Memory B cell (primary cell): ENCODE measurements around the gene CEACAM1.
"Not testable (repeated sequence)": the region's sequence is repeated elsewhere in the genome, so short reads cannot be mapped to it uniquely, and the experiment has no call there.

Source experiments
- ATAC-seq: fragments of 150-1000 bp; cut with Tn5 transposase; 2 replicates; pipeline ENCODE4 v1.10.0; 2021; ENCODE audit warnings: low read depth, mild to moderate bottlenecking, moderate library complexity
- DNase-seq, 2 donors: peaks; one replicate each; pipeline ENCODE4 v3.0.0; 2022; ENCODE audit warnings: low spot score in 2 of 2
- H3K27ac Mint-ChIP-seq: one replicate; pipeline ENCODE4 v1.8.0; 2022; ENCODE audit warnings: mild to moderate bottlenecking, moderate library complexity, mixed read lengths
- H3K27me3 Mint-ChIP-seq: one replicate; pipeline ENCODE4 v1.8.0; 2022; ENCODE audit warnings: mixed read lengths
- H3K36me3 Mint-ChIP-seq: one replicate; pipeline ENCODE4 v1.8.0; 2022; ENCODE audit warnings: mild to moderate bottlenecking, mixed read lengths
- H3K4me1 Mint-ChIP-seq: one replicate; pipeline ENCODE4 v1.8.0; 2022; ENCODE audit warnings: mixed read lengths
- H3K4me3 Mint-ChIP-seq: one replicate; pipeline ENCODE4 v1.8.0; 2022; ENCODE audit warnings: mild to moderate bottlenecking, moderate library complexity, mixed read lengths
- H3K9me3 Mint-ChIP-seq: one replicate; pipeline ENCODE4 v1.8.0; 2022; ENCODE audit warnings: mixed read lengths

CEACAM1 gene

DNA sequence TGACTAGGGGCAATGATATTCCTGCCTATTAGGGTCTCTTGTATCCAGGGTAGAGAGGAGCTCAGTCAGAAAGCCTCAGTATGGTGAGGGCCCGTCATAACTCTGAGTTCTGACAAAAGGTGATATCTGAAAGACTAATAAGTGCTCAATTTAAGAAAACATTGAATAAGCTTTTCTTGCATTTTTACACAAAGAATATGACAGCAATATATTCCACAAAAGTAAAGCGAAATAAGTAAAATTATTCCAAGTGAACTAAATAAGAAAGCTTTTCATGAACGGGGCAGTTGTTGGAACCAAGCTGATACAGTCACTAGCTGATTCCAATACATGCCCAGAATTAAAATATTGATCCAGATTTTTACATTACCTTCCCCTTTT is 40.5 kb downstream of the CEACAM1 start:
- DNase-seq (no peak), ATAC-seq (no peak)
- H3K27me3 Mint-ChIP-seq, result peaks cover 4% of the 10 kb centered on the region
- peaks cover 7% of the 10 kb centered on the region for H3K36me3 Mint-ChIP-seq
- H3K4me1 Mint-ChIP-seq, result peaks cover 2% of the 10 kb centered on the region
- no peak overlapping the region for H3K4me3 Mint-ChIP-seq
- no peak overlapping the region for H3K27ac Mint-ChIP-seq
- no peaks in the 10 kb centered on the region for H3K9me3 Mint-ChIP-seq

DNA sequence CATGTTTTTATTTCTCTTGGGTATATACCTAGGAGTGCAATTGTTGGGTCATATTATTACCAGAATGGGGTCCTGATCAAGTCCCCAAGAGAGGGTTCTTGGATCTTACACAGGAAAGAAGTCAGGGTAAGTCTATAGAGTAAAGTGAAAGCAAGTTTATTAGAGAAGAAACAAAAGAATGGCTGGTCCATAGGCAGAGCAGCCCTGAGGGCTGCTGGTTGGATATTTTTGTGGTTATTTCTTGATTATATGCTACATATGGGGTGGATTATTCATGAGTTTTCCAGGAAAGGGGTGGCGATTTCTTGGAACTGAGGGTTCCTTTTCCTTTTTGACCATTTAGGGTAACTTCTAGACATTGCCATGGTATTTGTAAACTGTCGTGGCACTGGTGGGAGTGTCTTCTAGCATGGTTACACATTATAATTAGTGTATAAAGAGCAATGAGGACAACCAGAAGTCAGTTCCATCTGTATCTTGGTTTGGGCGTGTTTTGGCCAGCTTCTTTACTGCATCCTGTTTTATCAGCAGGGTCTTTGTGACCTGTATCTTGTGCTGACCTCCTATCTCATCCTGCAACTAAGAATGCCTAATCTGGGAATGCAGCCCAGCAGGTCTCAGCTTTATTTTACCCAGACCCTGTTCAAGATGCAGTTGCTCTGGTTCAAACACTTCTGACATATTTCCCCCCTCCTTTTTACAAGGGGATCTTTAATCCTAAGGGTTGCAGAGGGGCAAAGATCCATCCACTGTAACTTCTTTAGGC is 41.1 kb downstream of the CEACAM1 start:
- DNase-seq (no peak), ATAC-seq (no peak)
- H3K9me3 Mint-ChIP-seq, result no peaks in the 10 kb centered on the region
- H3K27me3 Mint-ChIP-seq, result peaks cover 4% of the 10 kb centered on the region
- peaks cover 7% of the 10 kb centered on the region for H3K36me3 Mint-ChIP-seq
- no peak overlapping the region for H3K4me3 Mint-ChIP-seq
- no peak overlapping the region for H3K27ac Mint-ChIP-seq
- H3K4me1 Mint-ChIP-seq, result peaks cover 2% of the 10 kb centered on the region

DNA sequence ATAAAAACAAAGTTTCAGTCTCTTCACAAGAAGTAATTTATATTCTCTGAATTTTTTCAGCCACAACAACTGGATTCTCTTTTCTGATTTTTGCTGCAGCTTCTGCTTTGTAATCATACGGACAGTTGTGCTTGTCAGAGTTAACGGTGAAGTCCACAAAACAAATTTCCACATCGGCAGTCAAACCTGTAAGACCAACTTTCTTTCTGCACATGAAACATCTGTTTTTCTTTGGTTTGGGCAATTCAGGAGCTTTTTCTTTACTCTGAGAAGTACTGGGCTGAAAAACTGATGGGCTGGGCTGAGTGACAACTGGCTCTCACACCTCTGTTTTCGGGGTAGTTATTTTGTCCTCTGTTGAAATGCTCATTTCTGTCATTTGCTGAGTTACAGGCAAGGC is 43.2 kb downstream of the CEACAM1 start:
- H3K36me3 Mint-ChIP-seq, H3K27ac Mint-ChIP-seq, DNase-seq, ATAC-seq, H3K4me3 Mint-ChIP-seq, H3K27me3 Mint-ChIP-seq, H3K9me3 Mint-ChIP-seq: not testable (repeated sequence)
- H3K4me1 Mint-ChIP-seq, result peaks cover 12% of the 10 kb centered on the region

DNA sequence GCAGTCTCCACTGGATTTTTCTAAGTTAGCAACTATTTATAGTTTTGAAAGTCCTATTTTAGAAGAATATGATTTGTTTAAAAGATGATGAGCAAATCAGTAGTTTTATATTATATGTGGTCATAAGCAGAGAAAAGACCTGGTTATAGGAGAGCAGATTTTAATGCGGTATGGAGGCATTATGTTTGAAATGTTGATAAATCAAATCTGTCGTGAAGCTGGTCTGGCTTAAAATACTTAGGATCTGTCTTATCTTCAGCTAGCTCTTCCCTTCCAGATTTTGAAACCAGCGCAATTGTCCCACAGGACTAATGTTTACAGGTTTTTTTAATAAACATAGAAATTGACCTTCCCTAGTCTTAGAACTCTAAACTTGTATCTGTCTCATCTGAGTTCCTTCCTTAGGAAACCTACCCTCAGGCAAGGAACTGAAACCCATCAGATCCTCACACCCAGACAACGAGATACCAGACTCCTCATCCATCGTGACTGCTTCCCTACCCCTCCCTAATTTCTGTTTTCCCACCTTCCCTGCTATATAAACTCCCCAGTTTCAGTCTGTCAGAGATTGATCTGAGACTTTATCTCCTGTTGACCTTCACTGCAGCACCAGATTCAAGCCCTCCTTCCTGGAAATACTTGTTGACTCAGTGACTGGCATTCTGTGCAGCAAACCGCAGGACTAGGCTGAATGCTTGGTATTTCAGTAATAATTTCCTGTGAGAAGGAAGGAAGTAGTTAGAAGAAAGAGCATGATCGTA is 47.8 kb downstream of the CEACAM1 start:
- ATAC-seq (no peak), DNase-seq (no peak)
- H3K27me3 Mint-ChIP-seq, result peaks cover 4% of the 10 kb centered on the region
- peaks cover 12% of the 10 kb centered on the region for H3K4me1 Mint-ChIP-seq
- peak overlapping the region; percentile 6 for H3K4me3 Mint-ChIP-seq
- peaks cover 2% of the 10 kb centered on the region for H3K36me3 Mint-ChIP-seq
- H3K9me3 Mint-ChIP-seq, result no peaks in the 10 kb centered on the region
- peak overlapping the region; percentile 4 for H3K27ac Mint-ChIP-seq

DNA sequence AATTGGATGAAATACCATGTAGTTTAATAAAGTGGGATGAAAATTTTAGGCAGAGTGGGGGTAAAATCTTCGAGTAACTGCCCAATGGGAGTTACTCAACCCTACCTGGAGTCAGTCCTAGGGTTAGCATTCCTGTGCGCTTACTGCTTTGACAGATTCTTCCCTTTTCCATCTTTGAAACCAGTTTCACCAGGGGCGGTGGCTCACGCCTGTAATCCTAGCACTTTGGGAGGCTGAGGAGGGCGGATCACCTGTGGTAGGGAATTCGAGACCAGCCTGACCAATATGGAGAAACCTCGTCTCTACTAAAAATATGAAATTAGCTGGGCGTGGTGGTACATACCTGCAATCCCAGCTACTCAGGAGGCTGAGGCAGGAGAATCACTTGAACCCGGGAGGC is 48.5 kb downstream of the CEACAM1 start:
- no peak for ATAC-seq
- DNase-seq, result no peak
- H3K27me3 Mint-ChIP-seq, result peaks cover 4% of the 10 kb centered on the region
- peaks cover 2% of the 10 kb centered on the region for H3K36me3 Mint-ChIP-seq
- no peak overlapping the region for H3K4me3 Mint-ChIP-seq
- H3K4me1 Mint-ChIP-seq, result peaks cover 12% of the 10 kb centered on the region
- H3K27ac Mint-ChIP-seq, result no peak overlapping the region
- no peaks in the 10 kb centered on the region for H3K9me3 Mint-ChIP-seq

DNA sequence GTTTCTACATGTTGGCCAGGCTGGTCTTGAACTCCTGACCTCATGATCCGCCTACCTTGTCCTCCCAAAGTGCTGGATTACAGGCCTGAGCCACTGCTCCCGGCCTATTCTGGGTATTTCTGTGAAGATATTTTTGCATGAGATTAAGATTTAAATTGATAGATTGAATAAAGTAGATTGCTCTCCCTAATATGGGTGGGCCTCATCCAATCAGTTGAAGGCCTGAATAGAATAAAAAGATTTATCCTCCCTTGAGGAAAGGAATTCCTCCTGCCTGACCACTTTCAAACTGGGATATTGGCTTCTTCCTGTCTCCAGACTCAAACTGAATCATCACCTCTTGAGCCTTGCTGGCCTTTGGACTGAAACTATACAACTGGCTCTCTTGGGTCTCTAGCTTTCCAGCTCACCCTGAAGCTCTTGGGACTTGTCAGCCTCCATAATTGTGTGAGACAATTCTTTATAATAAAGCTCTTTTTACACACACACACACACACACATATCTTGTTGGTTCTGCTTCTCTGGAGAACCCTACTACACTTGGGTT is 49.4 kb downstream of the CEACAM1 start:
- H3K4me1 Mint-ChIP-seq, result peaks cover 12% of the 10 kb centered on the region
- no peaks in the 10 kb centered on the region for H3K9me3 Mint-ChIP-seq
- ATAC-seq (no peak), DNase-seq (no peak)
- peaks cover 2% of the 10 kb centered on the region for H3K36me3 Mint-ChIP-seq
- H3K4me3 Mint-ChIP-seq, result no peak overlapping the region
- H3K27me3 Mint-ChIP-seq, result peaks cover 2% of the 10 kb centered on the region
- H3K27ac Mint-ChIP-seq, result no peak overlapping the region

DNA sequence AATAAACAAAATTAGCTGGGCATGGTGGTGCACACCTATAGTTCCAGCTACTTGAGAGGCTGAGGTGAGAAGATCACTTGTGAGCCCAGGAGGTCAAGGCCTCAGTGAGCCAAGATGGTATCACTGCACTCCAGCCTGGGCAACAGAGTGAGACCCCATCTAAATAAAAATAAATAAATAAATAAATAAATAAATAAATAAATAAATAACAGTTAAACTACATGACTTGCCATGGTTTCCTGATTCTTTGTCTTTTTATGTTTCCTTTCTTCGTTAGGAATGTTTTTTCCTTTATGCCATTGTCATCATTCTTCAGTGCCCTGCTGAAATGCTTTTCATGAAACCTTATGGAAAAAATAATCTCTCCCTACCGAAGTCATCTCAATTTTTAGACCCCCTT is 50.3 kb downstream of the CEACAM1 start:
- DNase-seq (no peak), ATAC-seq (no peak)
- Mint-ChIP-seq H3K4me3 (no peak overlapping the region), H3K4me1 (peaks cover 10% of the 10 kb centered on the region), H3K36me3 (no peaks in the 10 kb centered on the region), H3K9me3 (no peaks in the 10 kb centered on the region), H3K27me3 (no peaks in the 10 kb centered on the region), H3K27ac (no peak overlapping the region)

DNA sequence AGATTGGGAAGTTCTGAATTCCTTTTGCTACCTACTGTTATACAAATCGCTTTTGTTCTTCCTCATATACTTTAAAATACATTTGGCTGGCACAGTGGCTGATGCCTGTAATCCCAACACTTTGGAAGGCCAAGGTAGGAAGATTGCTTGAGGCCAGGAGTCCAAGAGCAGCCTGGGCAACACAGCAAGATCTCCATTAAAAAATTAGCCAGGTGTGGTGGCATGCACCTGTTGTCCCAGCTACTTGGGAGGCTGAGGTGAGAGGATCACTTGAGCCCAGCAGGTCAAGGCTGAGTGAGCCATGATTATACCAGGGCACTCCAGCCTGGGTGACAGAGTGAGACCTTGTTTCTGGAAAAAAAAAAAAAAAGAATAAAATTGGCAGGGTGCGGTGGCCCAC is 51.2 kb downstream of the CEACAM1 start:
- Mint-ChIP-seq H3K36me3 (no peaks in the 10 kb centered on the region), H3K27me3 (no peaks in the 10 kb centered on the region), H3K4me1 (peaks cover 10% of the 10 kb centered on the region), H3K9me3 (no peaks in the 10 kb centered on the region), H3K4me3 (no peak overlapping the region), H3K27ac (no peak overlapping the region)
- ATAC-seq (no peak), DNase-seq (no peak)

DNA sequence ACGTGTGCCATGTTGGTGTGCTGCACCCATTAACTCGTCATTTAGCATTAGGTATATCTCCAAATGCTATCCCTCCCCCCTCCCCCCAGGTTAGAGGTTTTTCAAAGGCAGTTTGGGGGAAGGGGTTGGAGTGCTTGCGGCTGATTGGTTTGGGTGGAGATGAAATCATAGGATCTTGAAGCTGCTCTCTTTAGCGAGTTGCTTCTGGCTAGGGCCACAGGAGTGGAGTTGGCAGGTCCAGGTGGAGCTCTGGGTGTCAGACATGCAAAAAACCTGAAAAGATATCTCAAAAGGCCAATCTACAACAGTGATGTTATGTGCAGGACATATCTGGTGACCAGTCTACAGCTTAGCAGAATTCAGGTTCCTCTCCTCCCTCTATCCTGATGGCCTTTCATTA is 52.9 kb downstream of the CEACAM1 start:
- Mint-ChIP-seq H3K27ac (no peak overlapping the region), H3K27me3 (no peaks in the 10 kb centered on the region), H3K4me3 (no peak overlapping the region), H3K4me1 (no peaks in the 10 kb centered on the region), H3K36me3 (no peaks in the 10 kb centered on the region), H3K9me3 (no peaks in the 10 kb centered on the region)
- DNase-seq, result no peak
- no peak for ATAC-seq

DNA sequence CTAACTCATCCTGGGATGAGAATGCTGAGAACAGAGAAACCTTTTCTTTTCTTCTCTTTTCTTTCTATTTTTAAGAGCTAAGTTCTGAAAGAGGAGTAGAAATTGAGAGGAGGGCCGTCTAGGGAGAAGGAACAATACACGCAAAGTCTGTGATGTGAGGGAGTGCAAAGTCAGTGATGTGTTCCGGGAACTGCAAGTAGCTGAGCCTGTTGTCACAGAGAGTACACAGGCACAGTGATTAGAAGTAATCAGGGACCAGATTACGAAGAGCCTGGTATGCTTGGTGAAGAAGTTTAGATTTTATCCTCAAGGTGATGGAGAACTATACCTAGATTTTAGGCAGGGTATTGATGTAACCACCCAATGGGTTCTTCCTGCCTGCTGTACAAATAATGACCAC is 53.5 kb downstream of the CEACAM1 start:
- DNase-seq (no peak), ATAC-seq (no peak)
- H3K4me1 Mint-ChIP-seq, result no peaks in the 10 kb centered on the region
- H3K9me3 Mint-ChIP-seq, result no peaks in the 10 kb centered on the region
- no peak overlapping the region for H3K4me3 Mint-ChIP-seq
- H3K27ac Mint-ChIP-seq, result no peak overlapping the region
- H3K36me3 Mint-ChIP-seq, result no peaks in the 10 kb centered on the region
- no peaks in the 10 kb centered on the region for H3K27me3 Mint-ChIP-seq

DNA sequence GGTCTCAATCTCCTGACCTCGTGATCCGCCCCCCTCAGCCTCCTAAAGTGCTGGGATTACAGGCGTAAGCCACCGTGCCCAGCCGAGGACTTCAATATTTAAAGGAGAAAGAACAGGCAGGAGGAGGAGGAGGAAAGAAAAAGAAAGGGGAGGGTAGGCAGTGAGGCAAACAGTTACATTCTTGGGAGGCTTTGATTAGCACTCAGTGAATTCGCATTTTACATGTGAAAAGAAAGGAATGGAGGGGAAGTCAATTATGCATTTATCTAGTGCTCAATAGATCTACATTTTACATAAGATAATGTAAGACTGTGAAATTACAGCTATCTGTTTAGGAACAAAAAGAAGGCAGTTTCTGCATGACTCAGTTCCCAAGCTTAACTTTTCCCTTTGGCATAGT is 54.6 kb downstream of the CEACAM1 start:
- no peaks in the 10 kb centered on the region for H3K4me1 Mint-ChIP-seq
- H3K4me3 Mint-ChIP-seq, result no peak overlapping the region
- ATAC-seq (no peak), DNase-seq (no peak)
- no peaks in the 10 kb centered on the region for H3K36me3 Mint-ChIP-seq
- no peaks in the 10 kb centered on the region for H3K9me3 Mint-ChIP-seq
- H3K27ac Mint-ChIP-seq, result no peak overlapping the region
- H3K27me3 Mint-ChIP-seq, result no peaks in the 10 kb centered on the region

DNA sequence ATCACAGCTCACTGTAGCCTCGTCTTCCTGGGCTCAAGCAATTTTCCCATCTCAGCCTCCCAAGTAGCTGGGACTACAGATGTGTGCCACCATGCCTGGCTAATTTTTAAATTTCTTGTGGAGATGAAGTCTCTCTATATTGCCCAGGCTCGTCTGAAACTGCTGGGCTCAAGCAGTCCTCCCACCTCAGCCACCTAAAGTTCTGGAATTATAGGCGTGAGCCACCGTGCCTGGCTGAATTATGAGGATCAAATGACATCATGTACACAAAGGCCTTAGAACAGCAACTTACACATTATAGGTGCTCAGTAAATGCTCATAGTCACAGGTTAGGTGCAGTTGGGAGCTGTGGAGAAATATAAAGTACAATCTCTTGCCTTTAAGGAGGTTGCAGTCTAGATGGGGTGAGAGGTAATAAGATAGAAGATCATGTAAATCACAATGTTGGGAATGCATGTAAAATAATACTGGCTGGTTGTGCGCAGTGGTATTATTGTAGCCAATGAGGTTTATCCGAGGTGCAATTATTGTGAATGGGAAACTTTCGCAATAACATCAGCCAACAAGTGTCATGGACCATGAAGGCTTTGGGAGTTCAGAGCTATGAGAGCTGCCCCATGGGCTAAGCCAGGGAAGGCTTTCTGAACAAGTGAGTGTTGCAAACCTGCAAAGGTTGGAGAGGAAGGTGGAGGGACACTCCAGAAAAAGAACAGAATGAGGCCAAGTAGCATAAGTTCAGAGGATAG is 55.7 kb downstream of the CEACAM1 start:
- H3K27me3 Mint-ChIP-seq, result no peaks in the 10 kb centered on the region
- DNase-seq (no peak), ATAC-seq (no peak)
- peaks cover 5% of the 10 kb centered on the region for H3K4me1 Mint-ChIP-seq
- H3K27ac Mint-ChIP-seq, result no peak overlapping the region
- no peaks in the 10 kb centered on the region for H3K9me3 Mint-ChIP-seq
- H3K36me3 Mint-ChIP-seq, result no peaks in the 10 kb centered on the region
- no peak overlapping the region for H3K4me3 Mint-ChIP-seq

DNA sequence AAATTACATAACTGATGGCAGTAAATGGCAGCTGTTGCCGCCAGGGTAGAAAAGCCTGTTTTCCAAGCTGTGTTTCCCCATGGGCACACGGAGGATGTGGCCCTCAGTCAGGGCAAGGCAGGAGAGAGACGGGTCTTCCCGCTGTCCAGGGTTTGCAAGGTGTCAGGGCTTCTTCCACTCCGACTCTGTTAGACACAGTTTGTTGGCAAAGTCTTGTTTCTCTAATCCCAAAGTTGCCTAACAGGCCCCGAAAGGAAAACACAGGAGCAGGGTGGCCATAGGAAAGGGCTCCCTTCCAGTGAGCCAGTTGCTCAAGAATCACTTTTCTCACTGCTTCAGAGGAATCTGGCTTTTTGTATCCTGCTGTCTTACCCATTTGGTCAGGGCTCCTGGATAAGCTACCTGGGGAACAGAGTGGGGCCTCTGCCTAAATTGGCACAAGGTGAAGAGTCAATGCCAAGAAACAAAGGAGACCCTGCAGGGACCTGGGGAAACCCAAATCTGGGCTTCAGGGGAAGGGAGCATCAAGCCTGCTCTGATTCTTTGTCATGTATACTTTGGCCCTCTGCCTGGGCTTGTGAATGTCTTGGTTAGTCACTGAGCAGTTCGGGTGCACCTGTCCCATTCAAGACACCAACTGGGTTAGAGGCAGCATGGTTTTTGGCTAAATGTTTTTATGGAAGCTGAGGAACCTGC is 56.6 kb downstream of the CEACAM1 start:
- no peak overlapping the region for H3K27ac Mint-ChIP-seq
- no peak overlapping the region for H3K4me3 Mint-ChIP-seq
- ATAC-seq (no peak), DNase-seq (no peak)
- H3K4me1 Mint-ChIP-seq, result peaks cover 12% of the 10 kb centered on the region
- no peaks in the 10 kb centered on the region for H3K36me3 Mint-ChIP-seq
- no peaks in the 10 kb centered on the region for H3K27me3 Mint-ChIP-seq
- H3K9me3 Mint-ChIP-seq, result no peaks in the 10 kb centered on the region
